Fibroblast of the conjunctiva (primary cell): ENCODE data around the gene CRYBA1.
A peak's percentile ranks its signal among the peaks of the same experiment; 100 is the strongest.
"Not testable (repeated sequence)": the region's sequence is repeated elsewhere in the genome, so short reads cannot be mapped to it uniquely, and the experiment has no call there.

Experiments used
- DNase-seq: peaks from one replicate; pipeline ENCODE4 v3.0.0-alpha.2; 2010; ENCODE audit warnings: low read depth

CRYBA1 gene

DNA sequence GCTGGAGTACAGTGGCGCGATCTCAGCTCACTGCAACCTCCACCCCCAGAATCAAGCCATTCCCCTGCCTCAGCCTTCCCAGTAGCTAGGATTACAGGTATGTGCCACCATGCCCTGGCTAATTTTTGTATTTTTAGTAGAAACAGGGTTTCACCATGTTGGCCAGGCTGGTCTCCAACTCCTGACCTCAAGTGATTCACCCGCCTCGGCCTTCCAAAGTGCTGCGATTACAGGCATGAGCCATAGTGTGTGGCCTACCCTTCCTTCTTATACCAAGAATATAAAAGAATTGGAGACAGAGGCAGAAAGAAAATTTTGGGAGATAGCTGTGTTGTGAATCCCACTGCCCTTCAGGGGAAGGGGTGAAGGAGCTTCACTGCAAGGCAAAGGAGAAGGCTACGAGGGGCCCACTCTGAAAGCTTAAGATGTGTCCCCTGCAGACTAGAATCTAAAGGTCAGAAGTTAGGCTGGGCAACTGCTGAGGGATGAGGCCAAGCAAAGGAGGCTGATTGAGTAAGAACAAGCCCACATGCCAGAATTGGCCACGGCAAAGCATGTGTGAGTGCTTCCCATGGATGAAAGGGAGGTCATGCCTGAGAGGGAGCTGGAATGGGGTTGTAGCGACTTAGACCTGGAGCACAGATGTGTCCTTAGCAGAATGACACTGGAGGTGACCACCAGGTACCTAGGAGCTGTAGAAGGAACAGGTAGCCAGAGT is 8.4 kb upstream of the CRYBA1 start:
- no peak for DNase-seq

- DNase-seq: no peak
Measured at GRCh38 chr17:29240477-29240876, 6.2 kb upstream of the CRYBA1 start.

DNA sequence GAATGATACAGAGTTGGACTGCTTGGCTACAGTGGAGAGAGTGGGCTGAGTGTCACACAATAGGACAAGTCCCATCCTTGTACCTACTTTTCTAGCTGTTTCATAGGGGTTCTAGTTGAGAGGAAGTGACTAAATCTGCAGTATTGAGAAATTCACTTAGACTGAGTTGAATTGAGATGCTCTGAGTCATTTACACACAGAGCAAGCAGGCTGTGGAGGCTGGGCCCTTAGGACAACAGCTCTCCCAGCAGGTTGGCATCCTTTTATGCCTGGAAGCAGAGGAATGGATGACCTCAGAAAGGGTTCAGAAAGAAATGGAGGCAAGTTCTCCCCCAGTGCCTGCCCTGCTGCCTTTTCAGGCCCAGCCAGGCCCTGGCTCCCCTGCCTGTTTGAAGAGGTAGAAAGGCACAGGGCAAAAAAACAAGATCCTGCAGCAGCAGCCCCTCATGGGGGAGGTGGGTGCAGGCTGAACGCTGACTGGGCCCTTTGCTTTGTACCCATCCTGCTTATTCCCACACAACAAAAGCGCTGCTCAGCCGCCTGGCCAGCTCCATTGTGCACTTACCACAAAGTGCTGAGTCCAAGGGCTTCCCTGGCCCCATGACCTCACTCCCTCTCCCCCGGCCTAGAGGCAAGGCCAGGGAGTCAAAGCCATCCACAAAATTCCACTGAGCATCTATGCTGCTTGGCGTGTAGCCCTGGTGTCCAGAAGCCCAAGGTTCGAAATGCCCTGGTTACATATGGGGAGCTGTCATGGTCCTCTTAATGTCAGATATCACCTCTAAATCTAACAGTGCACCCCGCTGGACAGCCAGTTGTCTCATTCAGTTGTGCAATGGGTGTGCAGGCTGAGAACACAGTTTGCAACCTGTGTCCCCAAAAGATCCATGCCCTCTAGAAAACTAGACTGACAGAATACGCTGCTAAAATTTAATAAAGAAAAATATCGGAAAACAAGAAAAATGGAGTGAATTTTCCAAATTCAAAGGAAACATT is 5.4 kb upstream of the CRYBA1 start:
- peak; percentile 91 for DNase-seq

DNA sequence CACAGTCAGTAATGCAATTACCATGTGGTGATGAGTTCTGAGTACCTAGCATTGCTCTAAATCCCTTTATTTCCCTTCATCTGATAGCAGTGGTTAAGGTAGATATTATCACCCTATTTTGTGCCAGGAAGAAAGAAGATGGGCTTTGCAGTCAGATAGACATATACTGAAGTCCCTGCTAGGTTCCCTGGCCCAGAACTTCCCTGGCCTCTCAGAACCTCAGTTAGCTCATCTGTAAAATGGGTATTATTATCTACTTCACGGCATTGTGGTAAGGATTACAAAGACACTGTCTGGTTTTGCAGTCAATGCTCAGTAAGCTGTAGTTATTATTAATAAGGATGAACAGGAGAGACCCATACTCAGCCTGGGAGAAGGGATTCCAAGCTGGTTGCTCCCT is 4.6 kb upstream of the CRYBA1 start:
- DNase-seq: no peak

GRCh38 chr17:29242790-29243189 is 3.9 kb upstream of the CRYBA1 start:
- no peak for DNase-seq

- no peak for DNase-seq
Measured at GRCh38 chr17:29243792-29244191, 2.9 kb upstream of the CRYBA1 start.

DNA sequence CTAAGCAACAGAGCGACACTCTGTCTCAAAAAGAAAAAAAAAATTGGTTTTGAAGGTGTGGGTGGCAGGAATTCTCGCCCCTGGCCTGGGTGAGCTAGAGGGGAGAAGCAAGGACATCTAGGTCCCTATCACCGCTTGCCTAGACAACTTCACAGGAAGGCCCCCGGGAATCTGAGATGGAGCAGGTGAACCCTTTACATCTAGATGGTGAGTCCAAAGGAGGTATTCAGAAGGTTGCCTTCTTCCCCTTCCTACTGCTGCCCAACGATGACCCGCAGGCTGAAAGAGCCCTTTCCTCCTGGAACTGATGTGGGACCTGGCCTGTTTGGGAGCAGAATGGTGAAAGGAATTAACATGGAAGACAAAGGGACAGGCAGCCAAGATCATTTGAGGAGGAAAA is 1.3 kb upstream of the CRYBA1 start:
- DNase-seq: no peak

- no peak for DNase-seq
Measured at GRCh38 chr17:29247219-29247618, 560 bp downstream of the CRYBA1 start.

DNA sequence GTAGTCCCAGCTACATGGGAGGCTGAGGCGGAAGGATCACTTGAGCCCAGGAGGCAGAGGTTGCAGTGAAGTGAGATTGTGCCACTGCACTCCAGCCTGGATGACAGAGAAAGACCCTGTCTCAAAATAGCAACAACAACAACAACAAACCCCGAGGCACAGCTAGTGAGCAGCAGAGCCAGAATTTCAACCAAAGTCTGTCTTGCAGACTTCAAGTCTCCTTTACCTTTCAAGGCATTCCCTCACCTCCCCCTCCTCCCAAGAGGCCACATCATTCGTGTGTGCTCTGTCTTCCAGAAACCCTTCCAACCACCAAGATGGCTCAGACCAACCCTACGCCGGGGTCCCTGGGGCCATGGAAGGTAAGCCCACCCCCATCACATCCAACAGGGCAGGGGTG is 2.2 kb downstream of the CRYBA1 start:
- DNase-seq: no peak

- no peak for DNase-seq
Measured at GRCh38 chr17:29250666-29251065, 4.0 kb downstream of the CRYBA1 start.

- DNase-seq: no peak
Measured at GRCh38 chr17:29251184-29251583, 4.5 kb downstream of the CRYBA1 start.

DNA sequence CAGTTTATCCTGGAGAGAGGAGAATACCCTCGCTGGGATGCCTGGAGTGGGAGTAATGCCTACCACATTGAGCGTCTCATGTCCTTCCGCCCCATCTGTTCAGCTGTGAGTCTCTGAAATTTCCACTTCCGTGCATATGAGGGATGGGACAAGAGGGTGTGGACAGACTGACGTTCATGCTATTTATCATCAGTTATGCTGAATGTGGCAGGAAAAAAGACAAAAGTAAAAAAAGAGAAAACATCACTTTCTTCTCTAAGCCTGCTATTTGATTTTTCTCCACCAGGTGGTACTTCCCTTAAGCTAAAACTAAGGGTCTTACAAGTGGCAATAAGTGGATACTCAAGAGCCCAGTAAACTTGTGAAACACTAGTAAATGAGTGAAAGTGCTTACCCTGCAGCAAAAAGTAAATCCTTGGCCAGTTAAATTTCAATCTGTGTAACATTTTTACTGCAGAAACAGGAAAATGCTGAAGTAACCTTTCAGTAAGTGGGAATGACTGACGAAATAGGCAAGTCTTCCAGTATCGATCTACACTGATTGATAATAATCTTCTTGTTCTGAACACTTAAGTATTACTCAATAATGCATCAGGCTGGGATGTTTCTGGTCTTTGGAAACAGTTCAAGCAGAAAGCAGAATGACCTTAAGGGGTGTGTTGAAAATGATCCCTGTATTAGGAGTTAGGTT is 5.6 kb downstream of the CRYBA1 start:
- DNase-seq: peak; percentile 35

DNA sequence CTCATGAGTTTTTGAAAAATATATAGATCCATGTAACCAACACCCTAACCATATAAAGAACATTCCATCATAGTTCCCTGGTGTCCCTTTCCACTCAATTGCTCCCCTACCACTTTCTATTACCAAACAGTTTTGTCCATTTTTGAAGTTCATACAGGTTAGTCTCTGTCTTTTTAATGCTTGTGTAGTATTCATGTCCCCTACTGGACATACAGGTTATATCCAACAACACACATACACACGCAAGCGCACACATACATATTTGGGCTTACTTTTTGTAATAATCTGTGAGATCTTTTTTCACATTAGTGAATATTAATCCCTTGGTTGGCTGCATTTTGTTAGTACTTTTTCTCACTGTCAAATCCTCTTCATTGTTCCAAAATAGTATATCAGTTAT is 6.4 kb downstream of the CRYBA1 start:
- DNase-seq: no peak

DNA sequence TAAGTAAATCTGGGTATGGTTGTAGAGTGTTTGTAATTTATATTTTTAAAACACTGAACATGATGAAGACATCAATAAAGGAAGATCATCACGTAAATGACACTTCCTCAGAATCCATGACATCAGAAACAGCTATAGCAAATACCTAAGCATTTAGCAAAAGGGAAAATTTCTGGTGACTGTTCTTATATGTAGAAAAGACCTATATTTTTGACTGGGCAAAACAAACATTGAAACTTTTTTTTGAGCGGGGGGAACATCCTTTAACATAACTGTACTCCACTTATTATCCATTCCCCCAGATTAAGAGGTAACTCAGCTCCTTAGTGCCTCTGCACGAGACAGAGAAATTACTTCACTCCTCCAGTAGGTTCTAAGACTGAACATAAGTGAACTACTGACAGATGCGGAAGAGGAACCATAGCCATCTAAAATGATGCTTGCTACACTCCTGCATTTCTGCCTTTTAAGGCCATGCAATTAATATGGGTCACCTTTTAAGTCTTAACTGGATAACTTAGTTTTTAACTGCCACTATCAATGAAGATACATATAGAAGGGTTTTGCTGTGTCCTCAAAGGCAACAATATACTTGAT is 9.4 kb downstream of the CRYBA1 start:
- no peak for DNase-seq

- DNase-seq: no peak
Measured at GRCh38 chr17:29256735-29257466, 10.2 kb downstream of the CRYBA1 start.

GRCh38 chr17:29257756-29258155 is 11.1 kb downstream of the CRYBA1 start:
- no peak for DNase-seq

GRCh38 chr17:29263916-29264315 is 17.3 kb downstream of the CRYBA1 start:
- no peak for DNase-seq

- not testable (repeated sequence) for DNase-seq
Measured at GRCh38 chr17:29271980-29272379, 25.3 kb downstream of the CRYBA1 start.

DNA sequence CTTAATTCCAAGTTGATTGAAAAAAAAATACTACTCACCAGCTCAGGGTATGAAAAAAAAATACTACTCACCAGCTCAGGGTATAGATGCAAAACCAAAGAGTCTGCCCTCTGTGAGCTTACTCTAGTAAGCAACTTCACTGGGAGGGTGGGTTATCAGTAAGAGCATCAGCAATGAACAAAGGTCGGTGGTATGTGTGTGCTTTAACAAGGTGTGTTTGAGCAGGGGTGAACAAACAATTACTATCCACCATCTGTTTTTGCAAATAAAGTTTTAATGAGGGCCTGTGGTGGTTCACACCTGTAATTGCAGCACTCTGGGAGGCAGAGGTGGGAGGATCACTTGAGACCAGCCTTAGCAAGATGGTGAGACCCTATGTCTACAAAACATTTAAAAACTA is 27.3 kb downstream of the CRYBA1 start:
- no peak for DNase-seq

DNA sequence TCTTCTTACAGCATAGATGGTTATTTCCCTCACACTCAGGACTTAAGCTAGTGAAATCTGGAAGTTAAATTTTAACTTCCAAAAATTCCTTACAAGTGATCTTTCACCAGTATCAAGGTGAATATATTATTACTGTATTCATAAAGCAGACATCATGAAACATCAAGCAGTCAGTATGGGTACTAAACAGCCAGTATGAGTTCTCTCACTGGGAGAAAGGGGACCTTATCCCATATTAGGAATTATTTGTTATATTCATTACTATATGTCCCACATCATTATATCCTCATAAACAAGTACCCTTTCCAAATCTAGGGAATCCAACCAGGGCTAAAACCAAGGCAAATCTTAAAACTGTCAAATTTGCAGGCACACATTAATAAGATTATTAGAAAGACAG is 32.0 kb downstream of the CRYBA1 start:
- DNase-seq: no peak

DNA sequence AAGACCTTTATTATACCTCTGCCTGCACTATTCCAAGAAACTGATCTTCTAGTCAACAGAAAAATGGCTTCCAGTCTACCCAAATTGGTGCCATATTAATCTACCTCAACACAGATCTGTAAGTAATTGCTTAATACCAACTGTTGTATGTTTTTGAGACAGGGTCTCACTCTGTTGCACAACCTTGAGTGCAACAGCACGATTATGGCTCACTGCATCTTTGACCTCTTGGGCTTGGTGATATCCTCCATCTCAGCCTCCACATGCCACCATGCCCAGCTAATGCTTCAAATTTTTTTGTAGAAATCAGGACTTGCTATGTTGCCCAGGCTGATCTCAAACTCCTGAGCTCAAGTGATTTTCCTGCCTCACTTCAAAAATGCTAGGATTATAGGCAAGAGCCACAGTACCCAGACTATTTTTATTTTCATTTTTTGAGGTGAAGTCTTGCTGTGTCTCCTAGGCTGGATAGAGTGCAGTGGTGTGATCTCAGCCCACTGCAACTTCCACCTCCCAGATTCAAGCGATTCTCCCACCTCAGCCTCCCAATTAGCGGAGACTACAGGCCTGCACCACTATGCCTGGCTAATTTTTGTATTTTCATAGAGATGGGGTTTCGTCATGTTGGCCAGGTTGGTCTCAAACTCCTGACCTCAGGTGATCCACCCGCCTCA is 32.9 kb downstream of the CRYBA1 start:
- no peak for DNase-seq
